Measurements from ENCODE around the gene PFKFB3.
A peak's percentile ranks its signal among the peaks of the same experiment; 100 is the strongest.
"Not testable (repeated sequence)": the region's sequence is repeated elsewhere in the genome, so short reads cannot be mapped to it uniquely, and the experiment has no call there.

PFKFB3 gene

DNA sequence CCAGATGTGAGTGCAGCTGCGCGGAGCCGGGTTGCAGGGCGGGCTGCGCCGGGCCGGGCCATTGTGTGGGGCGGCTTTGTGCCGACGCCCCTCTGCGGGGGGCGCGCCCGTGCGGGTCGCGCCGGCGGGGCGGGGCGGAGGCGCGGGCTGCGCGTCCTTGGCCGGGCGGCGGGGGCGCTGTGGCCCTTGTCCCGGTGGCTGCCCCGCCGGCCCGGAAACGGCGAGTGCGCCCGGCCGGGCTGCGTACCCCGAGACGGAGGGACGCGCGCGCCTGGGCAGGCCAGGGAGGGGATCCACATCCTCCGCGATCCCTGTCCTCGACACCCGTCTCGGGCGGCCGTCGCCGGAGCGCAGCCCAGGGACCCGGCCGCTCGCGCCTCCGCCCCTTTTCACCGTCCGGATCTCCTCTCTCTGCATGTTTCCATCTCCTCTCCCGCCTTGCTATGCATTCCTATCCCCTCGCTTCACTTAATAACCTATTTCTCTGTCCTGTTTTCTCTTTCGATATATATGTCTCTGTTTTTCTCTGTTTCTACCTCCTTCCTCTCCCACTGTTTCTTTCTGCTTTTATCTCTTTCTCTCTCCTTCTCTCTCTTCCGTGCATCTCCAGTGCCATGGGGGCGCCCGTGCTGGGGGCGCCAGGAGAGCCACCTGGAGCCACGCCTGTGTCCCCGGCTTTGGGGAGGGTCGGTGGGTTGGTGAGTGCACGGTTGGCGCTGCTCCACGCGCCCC is 765 bp downstream of the PFKFB3 start:
- peak; percentile 23 for DNase-seq

DNA sequence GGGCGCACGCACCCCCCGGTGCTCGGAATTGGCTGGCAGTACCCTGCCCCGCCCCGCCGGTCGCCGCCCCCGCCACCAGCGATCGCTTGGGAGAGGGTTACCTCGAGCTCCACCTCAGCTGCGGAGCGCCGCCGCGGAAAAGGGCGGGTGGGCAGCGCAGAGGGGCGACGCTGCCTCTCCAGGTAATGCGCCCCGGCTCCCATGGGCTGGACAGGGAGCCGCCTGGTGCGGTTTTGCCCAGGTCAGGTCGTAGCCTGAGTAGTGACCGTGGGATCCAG is 1.3 kb downstream of the PFKFB3 start:
- peak; percentile 10 for DNase-seq

DNA sequence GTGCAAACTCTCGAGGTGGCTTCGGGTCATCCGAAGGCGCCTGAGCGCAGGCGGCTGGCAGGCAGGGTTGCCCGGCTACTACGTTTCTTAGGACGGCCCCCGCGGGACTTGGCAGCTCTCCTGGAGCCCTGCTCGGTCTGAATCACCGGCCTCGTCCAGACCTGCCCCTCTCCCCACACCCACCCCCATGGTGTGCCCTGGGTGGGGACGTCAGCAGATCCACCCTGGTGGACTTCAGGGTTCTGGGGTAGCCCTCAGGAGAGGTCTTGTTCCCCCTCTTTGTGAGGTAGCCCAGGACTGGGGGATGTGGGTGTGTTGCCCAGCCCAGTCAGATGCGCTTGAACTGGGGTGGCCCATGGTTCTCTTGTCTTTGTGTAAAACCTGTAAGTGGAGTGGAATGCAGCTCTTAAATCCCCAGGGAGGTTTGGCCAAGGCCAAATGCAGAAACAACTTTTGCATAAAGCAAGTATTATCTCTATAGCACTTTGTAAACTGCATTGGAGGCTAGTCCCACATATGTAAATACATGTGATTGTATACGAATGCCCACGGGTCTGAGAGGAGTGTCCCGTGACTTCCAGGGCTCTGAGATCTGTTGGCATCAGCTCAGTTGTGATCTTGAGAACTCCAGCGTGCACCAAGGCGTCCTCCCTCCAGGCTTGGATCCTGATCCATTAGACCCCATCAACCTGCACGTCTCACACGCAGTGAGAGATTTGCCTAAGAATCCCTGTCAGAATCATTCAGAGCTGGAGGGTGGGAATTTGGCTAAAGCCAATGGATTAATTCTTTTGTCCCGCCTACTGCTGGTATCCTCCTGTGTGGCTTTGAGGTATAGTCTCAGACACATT is 1.8 kb downstream of the PFKFB3 start:
- DNase-seq, result no peak

DNA sequence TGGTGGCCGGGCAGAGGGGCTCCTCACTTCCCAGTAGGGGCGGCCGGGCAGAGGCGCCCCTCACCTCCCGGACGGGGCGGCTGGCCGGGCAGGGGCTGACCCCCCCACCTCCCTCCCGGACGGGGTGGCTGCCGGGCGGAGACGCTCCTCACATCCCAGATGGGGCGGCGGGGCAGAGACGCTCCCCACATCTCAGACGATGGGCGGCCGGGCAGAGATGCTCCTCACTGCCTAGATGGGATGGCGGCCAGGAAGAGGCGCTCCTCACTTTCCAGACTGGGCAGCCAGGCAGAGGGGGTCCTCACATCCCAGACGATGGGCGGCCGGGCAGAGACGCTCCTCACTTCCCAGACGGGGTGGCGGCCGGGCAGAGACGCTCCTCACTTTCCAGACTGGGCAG is 3.8 kb downstream of the PFKFB3 start:
- not testable (repeated sequence) for DNase-seq

- no peak for DNase-seq
Observed at GRCh38 chr10:6207658-6208057, 4.9 kb downstream of the PFKFB3 start.

GRCh38 chr10:6208799-6209235 is 6.1 kb downstream of the PFKFB3 start:
- no peak for DNase-seq

GRCh38 chr10:6211341-6211670 is 8.6 kb downstream of the PFKFB3 start:
- DNase-seq, result no peak

- no peak for DNase-seq
Observed at GRCh38 chr10:6211671-6212635, 9.2 kb downstream of the PFKFB3 start.

DNA sequence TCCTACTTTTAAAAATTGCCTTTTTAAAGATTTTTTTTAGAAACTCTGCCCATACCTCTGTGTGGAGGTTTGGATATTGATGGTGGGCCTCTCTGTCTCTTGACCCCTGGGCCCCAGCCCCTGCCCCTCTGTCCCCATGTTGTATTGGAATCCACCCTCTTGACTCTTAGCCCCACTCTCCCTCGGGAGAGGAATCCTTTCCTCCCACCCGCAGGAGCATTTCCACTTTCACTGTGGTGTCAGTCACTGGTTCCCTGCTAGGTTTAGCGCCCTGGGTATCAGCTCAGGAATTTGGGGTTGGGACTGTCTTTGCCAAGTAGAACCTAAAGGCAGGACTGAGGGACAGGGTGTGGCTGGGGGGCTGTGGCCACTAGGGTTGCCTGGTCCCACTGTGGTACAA is 10.1 kb downstream of the PFKFB3 start:
- no peak for DNase-seq

DNA sequence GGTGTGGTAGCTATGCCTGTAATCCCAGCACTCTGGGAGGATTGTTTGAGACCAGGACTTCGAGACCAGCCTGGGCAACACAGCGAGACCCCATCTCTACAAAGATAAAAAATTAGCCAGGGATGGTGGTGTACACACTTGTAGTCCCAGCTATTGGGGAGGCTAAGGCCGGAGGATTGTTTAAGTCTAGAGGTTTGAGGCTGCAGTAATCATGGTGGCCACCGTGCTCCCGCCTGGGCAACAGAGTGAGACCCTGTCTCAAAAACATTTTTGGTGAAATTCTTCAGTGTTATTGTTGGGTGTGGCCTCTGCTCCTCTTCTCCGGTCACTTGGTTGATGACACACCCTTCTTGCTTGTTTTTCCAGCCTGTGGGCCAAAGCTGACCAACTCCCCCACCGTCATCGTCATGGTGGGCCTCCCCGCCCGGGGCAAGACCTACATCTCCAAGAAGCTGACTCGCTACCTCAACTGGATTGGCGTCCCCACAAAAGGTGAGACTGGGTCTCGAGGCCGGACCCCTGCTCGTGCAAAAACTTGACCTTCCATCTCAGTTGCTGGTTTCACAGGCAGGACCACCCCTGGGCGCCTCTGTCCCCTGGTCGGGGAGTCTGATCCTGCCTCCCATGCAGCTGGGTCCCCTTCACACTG is 10.6 kb downstream of the PFKFB3 start:
- DNase-seq, result no peak

DNA sequence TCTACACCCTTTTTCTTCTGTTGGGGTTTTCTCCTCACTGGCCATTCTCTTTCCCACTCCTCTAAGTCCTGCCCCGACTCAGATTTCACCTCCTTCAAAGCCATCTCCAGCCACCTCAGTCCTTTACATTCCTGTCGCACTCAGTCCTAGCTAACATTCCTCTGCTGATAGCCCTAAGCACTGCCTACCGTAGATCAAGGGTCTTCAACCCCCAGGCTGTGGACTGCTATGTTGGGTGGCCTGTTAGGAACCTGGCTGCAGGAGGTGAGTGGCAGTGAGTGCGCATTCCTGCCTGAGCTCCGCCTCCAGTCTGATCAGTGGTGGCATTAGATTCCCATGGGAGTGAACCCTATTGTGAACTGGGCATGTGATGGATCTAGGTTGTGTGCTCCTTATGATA is 11.2 kb downstream of the PFKFB3 start:
- DNase-seq, result no peak

- DNase-seq, result no peak
Observed at GRCh38 chr10:6214612-6215011, 11.9 kb downstream of the PFKFB3 start.

DNA sequence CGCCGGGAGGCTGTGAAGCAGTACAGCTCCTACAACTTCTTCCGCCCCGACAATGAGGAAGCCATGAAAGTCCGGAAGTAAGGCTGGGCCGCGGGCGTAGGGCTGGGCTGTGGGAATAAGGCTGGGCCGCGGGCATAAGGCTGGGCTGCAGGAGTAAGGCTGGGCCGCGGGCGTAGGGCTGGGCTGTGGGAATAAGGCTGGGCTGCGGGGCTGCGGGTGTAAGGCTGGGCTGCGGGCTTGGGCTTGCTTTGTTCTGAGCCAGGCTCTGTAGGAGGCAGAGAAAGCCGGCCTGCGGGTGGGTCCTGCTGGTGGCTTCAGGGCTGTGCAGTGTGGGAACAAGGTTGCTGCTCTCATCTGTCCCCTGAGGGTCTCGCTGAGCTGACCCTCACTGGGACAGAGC is 12.5 kb downstream of the PFKFB3 start:
- no peak for DNase-seq

GRCh38 chr10:6215683-6216484 is 13.2 kb downstream of the PFKFB3 start:
- DNase-seq, result no peak

- DNase-seq, result no peak
Observed at GRCh38 chr10:6216916-6217315, 14.2 kb downstream of the PFKFB3 start.

GRCh38 chr10:6217611-6218010 is 14.9 kb downstream of the PFKFB3 start:
- no peak for DNase-seq

DNA sequence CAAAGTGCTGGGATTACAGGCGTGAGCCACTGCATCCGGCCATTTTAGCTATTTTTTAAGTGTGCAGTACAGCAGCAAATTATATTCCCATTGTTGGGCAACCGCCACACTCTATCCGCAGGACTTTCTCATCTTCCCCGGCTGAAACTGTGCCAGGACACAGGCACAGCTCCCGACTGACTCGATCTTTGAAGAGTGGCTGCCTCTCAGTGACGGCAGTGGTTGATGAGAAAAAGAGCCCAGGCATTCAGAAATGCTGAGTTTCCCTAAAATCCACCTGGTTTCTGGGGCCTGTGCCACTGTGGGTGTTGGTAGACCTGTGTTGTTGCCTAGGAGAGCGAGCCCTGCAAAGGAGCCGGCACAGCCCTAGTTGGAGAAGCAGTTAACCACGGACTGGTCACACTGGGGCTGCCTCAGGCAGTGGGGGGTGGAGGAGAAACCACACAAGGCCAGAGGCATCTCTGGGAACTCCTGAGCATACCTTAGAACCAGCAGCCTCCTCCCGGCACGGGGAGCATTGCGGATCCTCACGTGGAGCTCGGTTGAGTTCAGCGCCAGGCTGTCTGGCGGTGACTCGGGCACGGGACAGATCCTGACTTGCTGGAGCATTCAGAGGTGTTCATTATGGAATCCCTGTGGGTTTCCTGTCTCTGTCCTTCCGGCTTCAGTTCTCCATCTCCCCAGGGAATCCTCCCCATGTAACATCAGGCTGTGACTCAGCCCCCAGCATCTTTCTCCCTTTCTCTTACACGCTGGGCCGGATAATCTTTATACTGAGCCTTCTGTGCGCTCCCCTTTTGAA is 16.2 kb downstream of the PFKFB3 start:
- DNase-seq, result no peak

DNA sequence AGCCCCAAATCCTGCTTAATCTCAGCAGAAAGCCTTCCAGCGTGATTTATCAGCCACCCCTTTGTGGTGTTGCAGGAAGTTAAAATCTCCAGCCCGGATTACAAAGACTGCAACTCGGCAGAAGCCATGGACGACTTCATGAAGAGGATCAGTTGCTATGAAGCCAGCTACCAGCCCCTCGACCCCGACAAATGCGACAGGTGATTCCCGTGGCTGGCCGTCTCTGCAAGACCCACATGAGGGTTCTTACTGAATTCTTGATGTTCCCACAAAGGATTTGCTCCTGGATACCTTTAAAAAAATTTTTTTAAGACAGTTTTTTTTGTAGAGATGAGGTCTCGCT is 16.7 kb downstream of the PFKFB3 start:
- DNase-seq, result no peak

DNA sequence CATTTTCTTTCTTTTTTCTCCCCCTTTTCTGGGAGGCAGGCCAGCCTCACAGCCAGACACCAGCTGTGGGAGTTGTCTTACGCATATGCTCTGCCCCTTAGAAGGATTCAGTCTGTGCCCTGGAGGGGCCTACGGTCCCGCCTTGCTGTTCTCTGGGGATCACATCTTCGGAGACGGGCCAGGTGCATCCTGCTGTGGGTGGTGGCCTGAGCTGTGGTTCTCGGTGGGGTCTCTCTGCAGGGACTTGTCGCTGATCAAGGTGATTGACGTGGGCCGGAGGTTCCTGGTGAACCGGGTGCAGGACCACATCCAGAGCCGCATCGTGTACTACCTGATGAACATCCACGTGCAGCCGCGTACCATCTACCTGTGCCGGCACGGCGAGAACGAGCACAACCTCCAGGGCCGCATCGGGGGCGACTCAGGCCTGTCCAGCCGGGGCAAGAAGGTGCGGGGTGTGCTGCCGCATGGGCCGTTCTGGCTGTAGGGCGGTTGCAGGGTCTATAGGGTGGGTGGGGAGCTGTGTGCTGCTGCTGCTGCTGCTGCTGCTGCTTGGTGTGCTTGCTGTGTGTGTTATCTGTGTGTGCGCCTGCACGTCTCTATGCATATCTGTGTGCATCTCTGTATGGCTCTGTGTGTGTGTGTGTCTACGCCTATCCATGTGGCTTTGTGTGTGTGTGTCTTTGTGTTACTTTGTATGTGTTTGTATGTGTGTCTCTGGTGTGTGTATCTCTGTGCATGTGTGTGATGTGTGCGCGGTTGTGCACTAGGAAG is 17.9 kb downstream of the PFKFB3 start:
- DNase-seq, result no peak

- DNase-seq, result no peak
Observed at GRCh38 chr10:6221192-6221940, 18.6 kb downstream of the PFKFB3 start.
